Uterus (tissue), 4 donors: ENCODE measurements around the gene ADRM1. TPM values are rescaled to one million over a fixed set of nuclear protein-coding genes. Genes with fewer than 3 reads are reported as not detected.

Source experiments
- DNase-seq, 2 donors: peaks; one replicate each; pipeline ENCODE4 v3.0.0-alpha.2; 2019 to 2020
- H3K27ac ChIP-seq, 2 donors: fragments of 200-600 bp; sonication (generic); 1 replicate in 1 of 2; 2 replicates in 1 of 2; pipeline ENCODE4 v1.5.1; 2016 to 2018
- H3K27me3 ChIP-seq, 2 donors: fragments of 200-600 bp; sonication (generic); one replicate each; pipeline ENCODE4 v1.5.1; 2018 to 2019; ENCODE audit warnings: control low read depth in 1 of 2
- H3K36me3 ChIP-seq, 2 donors: fragments of 200-600 bp; sonication (generic); one replicate each; pipeline ENCODE4 v1.5.1; 2019; ENCODE audit warnings: control low read depth in 1 of 2
- H3K4me1 ChIP-seq, 2 donors: fragments of 200-600 bp; sonication (generic); one replicate each; pipeline ENCODE4 v1.5.1; 2018 to 2019; ENCODE audit warnings: control low read depth in 1 of 2
- H3K4me3 ChIP-seq, 2 donors: fragments of 200-600 bp; sonication (generic); 1 replicate in 1 of 2; 2 replicates in 1 of 2; pipeline ENCODE4 v1.5.1; 2018 to 2019; ENCODE audit warnings: mild to moderate bottlenecking in 1 of 2
- H3K9me3 ChIP-seq, 2 donors: fragments of 200-600 bp; sonication (generic); one replicate each; pipeline ENCODE4 v1.5.1; 2019; ENCODE audit warnings: control low read depth in 1 of 2
- POLR2A ChIP-seq, 2 donors: fragments of 450-650 bp; IDR thresholded peaks; one replicate each; pipeline ENCODE4 v1.6.1; 2016; ENCODE audit warnings: antibody characterized with exemption in 2 of 2, mild to moderate bottlenecking in 1 of 2, moderate library complexity in 1 of 2
- intact Hi-C: fragments of 100-400 bp; cut with DNase I; formaldehyde crosslinking; loops from one replicate; pipeline ENCODE4 v1.15.1; 2023; ENCODE audit warnings: low total_unique reads
- total RNA-seq, 4 donors: library from RNA; depleted of rRNA in 3 of 4; stranded (reverse); fragments of >200 nt in 3 of 4; gene quantifications; one replicate each; pipeline versions ENCODE4 v1.1.0 to v1.2.4, GENCODE V29; 2014 to 2023
- TF ChIP-seq, protein P1 (sequence below), 4 experiments: fragments of 200-600 bp in 2 of 4; fragments of 450-650 bp in 2 of 4; sonication (generic) in 2 of 4; IDR thresholded peaks; one replicate each; pipeline ENCODE4 v1.5.1; 2016 to 2019; ENCODE audit warnings: antibody characterized with exemption in 4 of 4, mild to moderate bottlenecking in 2 of 4, moderate library complexity in 1 of 4
- donor health status: DM: yes; HTN: yes; CAD: no.

Gene ADRM1
- total RNA-seq, 4 donors from 2014 or later = 42.9 to 82.7 (median 60.9) TPM

DNA sequence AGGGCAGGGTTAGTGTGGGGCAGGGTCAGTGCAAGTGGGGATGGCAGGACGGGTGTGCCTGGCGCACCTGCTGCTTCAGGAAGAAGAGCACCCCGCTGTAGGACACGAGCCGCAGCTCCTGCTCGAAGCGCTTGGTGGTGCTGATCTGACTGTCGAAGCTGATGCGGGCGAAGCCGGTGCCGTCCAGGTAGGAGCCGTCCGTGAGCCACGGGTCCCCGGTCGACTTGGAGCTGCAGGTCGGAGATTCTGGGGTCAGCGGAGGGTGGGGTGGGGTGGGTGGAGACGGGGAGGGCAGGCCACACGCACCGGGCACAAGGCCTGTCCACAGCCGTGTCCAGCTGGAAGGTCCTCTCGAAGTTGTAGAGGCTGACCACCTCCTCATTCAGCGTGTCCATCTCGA, 10.2 kb downstream of the ADRM1 start:
- Histone ChIP-seq H3K4me3 (no peak overlapping the region), H3K27me3 (no peaks in the 10 kb centered on the region), H3K36me3 (no peaks in the 10 kb centered on the region), H3K27ac (no peak overlapping the region), H3K4me1 (no peaks in the 10 kb centered on the region), H3K9me3 (no peaks in the 10 kb centered on the region)
- no peak for DNase-seq
- intact Hi-C loops = no loop called here
- TF ChIP-seq, protein P1, sequence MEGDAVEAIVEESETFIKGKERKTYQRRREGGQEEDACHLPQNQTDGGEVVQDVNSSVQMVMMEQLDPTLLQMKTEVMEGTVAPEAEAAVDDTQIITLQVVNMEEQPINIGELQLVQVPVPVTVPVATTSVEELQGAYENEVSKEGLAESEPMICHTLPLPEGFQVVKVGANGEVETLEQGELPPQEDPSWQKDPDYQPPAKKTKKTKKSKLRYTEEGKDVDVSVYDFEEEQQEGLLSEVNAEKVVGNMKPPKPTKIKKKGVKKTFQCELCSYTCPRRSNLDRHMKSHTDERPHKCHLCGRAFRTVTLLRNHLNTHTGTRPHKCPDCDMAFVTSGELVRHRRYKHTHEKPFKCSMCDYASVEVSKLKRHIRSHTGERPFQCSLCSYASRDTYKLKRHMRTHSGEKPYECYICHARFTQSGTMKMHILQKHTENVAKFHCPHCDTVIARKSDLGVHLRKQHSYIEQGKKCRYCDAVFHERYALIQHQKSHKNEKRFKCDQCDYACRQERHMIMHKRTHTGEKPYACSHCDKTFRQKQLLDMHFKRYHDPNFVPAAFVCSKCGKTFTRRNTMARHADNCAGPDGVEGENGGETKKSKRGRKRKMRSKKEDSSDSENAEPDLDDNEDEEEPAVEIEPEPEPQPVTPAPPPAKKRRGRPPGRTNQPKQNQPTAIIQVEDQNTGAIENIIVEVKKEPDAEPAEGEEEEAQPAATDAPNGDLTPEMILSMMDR (IDR thresholded peaks at IDR 0.05) = no peak
- TF ChIP-seq POLR2A (IDR thresholded peaks at IDR 0.05) = no peak

DNA sequence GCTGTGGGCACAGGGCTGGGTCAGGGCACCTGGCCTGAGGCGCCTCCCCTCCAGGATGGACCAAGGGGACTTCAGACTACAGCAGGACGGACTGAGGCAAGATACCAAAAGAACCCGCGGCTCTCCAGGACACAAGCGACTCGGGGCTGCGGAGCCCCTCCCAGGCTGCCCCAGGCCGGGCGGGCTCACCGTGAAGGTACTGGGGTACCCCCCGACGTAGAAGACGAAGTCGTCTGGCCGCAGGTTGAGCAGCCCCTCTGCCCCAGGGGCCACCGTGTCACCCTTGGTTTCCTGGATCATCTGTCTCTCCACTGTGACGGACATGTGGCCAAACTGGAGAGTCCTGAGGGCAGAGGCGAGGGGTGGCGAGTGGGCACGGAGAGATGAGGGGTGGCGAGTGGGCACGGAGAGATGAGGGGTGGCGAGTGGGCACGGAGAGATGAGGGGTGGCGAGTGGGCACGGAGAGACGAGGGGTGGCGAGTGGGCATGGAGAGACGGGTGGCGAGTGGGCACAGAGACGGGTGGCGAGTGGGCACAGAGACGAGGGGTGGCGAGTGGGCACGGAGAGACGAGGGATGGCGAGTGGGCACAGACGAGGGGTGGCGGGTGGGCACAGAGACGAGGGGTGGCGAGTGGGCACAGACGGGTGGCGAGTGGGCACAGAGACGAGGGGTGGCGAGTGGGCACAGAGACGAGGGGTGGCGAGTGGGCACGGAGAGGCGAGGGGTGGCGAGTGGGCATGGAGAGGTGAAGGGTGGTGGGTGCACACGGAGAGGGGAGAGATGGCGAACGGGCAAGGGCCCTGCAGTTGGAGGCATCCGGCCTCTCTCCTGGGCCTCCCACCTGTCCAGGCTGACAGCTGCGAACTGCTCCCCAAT, 10.9 kb downstream of the ADRM1 start:
- Histone ChIP-seq H3K9me3 (no peaks in the 10 kb centered on the region), H3K36me3 (no peaks in the 10 kb centered on the region), H3K4me3 (no peak overlapping the region), H3K4me1 (no peaks in the 10 kb centered on the region), H3K27me3 (no peaks in the 10 kb centered on the region), H3K27ac (no peak overlapping the region)
- no peak for DNase-seq
- TF ChIP-seq POLR2A (IDR thresholded peaks at IDR 0.05) = no peak
- TF ChIP-seq, protein P1 (IDR thresholded peaks at IDR 0.05) = no peak
- intact Hi-C loops = no loop called here

DNA sequence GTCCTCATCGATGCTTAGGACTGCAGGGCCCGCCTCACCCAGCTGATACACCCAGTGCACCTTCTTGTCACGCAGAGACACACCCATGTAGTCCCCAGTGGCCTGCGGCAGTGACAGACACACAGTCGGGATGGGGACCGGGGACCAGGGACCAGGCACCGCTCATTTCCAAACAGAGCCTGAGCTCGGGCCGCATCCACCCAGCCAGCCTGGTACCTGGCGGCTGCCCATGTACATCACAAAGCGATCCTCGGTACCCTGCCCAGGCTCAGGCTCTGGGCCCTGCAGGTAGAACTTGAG, 11.5 kb downstream of the ADRM1 start:
- intact Hi-C loops = no loop called here
- Histone ChIP-seq H3K36me3 (no peaks in the 10 kb centered on the region), H3K27ac (no peak overlapping the region), H3K4me1 (no peaks in the 10 kb centered on the region), H3K9me3 (no peaks in the 10 kb centered on the region), H3K27me3 (no peaks in the 10 kb centered on the region), H3K4me3 (no peak overlapping the region)
- DNase-seq = no peak
- TF ChIP-seq, protein P1 (IDR thresholded peaks at IDR 0.05) = no peak
- TF ChIP-seq POLR2A (IDR thresholded peaks at IDR 0.05) = no peak

DNA sequence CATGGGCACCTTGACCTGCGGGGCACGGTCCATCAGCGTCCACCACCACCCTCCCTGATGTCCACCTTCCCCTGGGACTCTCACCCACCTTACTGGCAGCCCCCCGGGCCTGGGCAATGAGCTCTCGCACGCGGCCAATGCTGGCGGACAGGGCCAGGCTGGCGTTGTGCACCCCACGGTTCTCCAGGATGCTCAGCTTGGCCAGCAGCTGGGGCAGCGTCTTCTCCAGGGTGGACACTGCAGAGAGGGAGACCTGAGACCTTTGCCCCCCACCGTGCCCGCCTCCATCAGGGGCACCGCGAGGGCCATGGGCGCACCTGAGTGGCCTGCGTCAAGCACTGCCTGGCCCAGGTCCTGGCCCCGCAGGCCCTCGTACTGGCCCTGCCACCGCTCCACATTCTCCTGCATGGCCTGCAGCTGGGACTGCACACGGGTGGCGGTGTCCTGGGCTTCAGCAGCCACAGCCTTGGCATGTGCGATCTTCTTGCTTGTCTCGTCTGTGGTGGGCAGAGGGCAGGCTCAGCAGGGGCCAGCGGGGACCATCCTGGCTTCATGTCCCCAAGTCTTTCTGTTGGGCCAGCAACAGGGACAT, 12.0 kb downstream of the ADRM1 start:
- Histone ChIP-seq H3K4me3 (no peak overlapping the region), H3K27me3 (no peaks in the 10 kb centered on the region), H3K4me1 (no peaks in the 10 kb centered on the region), H3K36me3 (no peaks in the 10 kb centered on the region), H3K9me3 (no peaks in the 10 kb centered on the region), H3K27ac (no peak overlapping the region)
- TF ChIP-seq, protein P1 (IDR thresholded peaks at IDR 0.05) = no peak
- no peak for TF ChIP-seq POLR2A (IDR thresholded peaks at IDR 0.05)
- intact Hi-C loops = no loop called here
- DNase-seq = no peak

DNA sequence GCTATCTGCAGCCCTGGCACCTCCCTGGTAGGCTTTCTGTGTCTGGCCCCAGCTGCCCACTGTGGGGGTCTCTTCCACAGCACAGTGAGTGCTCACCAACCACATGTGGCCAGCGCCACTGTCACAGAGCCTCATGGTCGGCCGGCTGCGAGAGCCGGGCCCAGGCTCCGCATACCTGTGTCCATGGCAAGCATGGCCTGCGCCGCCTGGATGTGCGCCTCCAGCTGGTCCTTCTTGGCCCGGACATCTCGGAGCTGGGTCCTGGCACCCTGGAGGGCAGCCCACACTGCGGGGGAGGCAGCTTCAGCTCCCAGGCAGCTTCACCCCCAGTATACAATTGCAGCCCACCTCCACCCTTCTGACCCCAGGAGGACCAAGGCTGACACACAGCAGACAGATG, 13.0 kb downstream of the ADRM1 start:
- no peaks in the 10 kb centered on the region for H3K9me3 ChIP-seq
- TF ChIP-seq, protein P1 (IDR thresholded peaks at IDR 0.05) = no peak
- TF ChIP-seq POLR2A (IDR thresholded peaks at IDR 0.05) = no peak
- DNase-seq = no peak
- intact Hi-C loops = no loop called here
- H3K36me3 ChIP-seq = no peaks in the 10 kb centered on the region
- H3K4me1 ChIP-seq = no peaks in the 10 kb centered on the region
- H3K27ac ChIP-seq = no peak overlapping the region
- no peak overlapping the region for H3K4me3 ChIP-seq
- H3K27me3 ChIP-seq = no peaks in the 10 kb centered on the region
